CD4-positive, alpha-beta T cell treated with Interleukin-2 at 100 ng/mL for 4 hours (primary cell): ENCODE data around the gene ADGRV1.
"Not testable (repeated sequence)": the region's sequence is repeated elsewhere in the genome, so short reads cannot be mapped to it uniquely, and the experiment has no call there.

ENCODE experiments used
- DNase-seq: peaks from one replicate; pipeline ENCODE4 v3.0.0-alpha.2; 2020; ENCODE audit warnings: low spot score

ADGRV1 gene

GRCh38 chr5:91006713-91007112, 448.1 kb downstream of the ADGRV1 start:
- DNase-seq: no peak

- DNase-seq: no peak
Measured at GRCh38 chr5:91007251-91007650, 448.7 kb downstream of the ADGRV1 start.

GRCh38 chr5:91007780-91008402, 449.3 kb downstream of the ADGRV1 start:
- no peak for DNase-seq

- DNase-seq: no peak
Measured at GRCh38 chr5:91010090-91010489, 451.5 kb downstream of the ADGRV1 start.

- no peak for DNase-seq
Measured at GRCh38 chr5:91011029-91011428, 452.4 kb downstream of the ADGRV1 start.

- DNase-seq: not testable (repeated sequence)
Measured at GRCh38 chr5:91012867-91013266, 454.3 kb downstream of the ADGRV1 start.

- no peak for DNase-seq
Measured at GRCh38 chr5:91016322-91016721, 457.7 kb downstream of the ADGRV1 start.

- DNase-seq: no peak
Measured at GRCh38 chr5:91016954-91017700, 458.5 kb downstream of the ADGRV1 start.

- DNase-seq: no peak
Measured at GRCh38 chr5:91018200-91018599, 459.6 kb downstream of the ADGRV1 start.

GRCh38 chr5:91018712-91019371, 460.2 kb downstream of the ADGRV1 start:
- DNase-seq: no peak

- no peak for DNase-seq
Measured at GRCh38 chr5:91020065-91020800, 461.6 kb downstream of the ADGRV1 start.

- DNase-seq: no peak
Measured at GRCh38 chr5:91022518-91022917, 463.9 kb downstream of the ADGRV1 start.

- no peak for DNase-seq
Measured at GRCh38 chr5:91024206-91024605, 465.6 kb downstream of the ADGRV1 start.

GRCh38 chr5:91024727-91025126, 466.1 kb downstream of the ADGRV1 start:
- no peak for DNase-seq

- no peak for DNase-seq
Measured at GRCh38 chr5:91025449-91025848, 466.9 kb downstream of the ADGRV1 start.

GRCh38 chr5:91025956-91026355, 467.4 kb downstream of the ADGRV1 start:
- no peak for DNase-seq

- DNase-seq: no peak
Measured at GRCh38 chr5:91026466-91026865, 467.9 kb downstream of the ADGRV1 start.

- DNase-seq: no peak
Measured at GRCh38 chr5:91027405-91028139, 469.0 kb downstream of the ADGRV1 start.

GRCh38 chr5:91028499-91028956, 469.9 kb downstream of the ADGRV1 start:
- DNase-seq: no peak

GRCh38 chr5:91030521-91031401, 472.2 kb downstream of the ADGRV1 start:
- no peak for DNase-seq

GRCh38 chr5:91031402-91031752, 472.8 kb downstream of the ADGRV1 start:
- DNase-seq: no peak
